COLO829 (cell line): ENCODE measurements around the gene P3H1.
A peak's percentile ranks its signal among the peaks of the same experiment; 100 is the strongest.
"Not testable (repeated sequence)": the region's sequence is repeated elsewhere in the genome, so short reads cannot be mapped to it uniquely, and the experiment has no call there.

ENCODE experiments used
- DNase-seq: peaks from one replicate; pipeline ENCODE4 v3.0.0; 2012; ENCODE audit warnings: low spot score

P3H1 gene

DNA sequence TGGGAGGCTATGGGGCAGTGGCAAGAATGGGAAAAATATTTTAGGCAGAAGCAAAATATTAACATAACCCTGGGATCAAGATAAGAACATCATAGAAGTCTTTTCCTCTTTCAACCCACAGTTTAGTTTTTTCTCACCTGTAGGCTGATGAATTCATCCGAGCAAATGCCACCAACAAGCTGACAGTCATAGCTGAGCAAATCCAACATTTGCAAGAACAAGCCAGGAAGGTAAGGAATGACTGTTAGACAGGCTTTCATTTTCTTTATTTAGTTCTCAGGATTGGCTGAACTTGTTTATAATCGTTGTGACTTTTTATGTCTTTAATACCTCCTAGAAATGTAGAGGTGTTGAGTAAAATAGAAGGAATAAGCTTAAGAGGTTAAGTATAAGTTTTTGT, 6.6 kb upstream of the P3H1 start:
- DNase-seq = no peak

DNA sequence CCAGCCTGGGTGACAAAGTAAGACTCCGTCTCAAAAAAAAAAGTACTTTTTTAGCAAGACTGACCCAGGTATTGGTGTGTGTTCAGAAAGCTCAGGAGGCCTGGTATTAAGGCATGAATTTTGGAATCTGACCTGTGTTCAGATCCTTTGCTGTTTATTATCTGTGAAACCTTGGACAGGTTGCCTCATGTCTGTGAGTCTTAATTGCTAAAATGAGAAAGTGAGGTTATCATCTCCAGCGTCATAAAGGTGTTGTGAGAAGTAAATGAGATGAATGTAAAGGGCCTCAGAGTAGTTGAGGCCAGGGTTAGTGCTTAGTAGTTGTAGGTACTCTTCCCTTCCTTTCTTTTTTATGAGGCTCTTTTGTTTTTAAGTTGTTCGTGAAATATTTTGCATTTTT, 3.0 kb upstream of the P3H1 start:
- DNase-seq = no peak

DNA sequence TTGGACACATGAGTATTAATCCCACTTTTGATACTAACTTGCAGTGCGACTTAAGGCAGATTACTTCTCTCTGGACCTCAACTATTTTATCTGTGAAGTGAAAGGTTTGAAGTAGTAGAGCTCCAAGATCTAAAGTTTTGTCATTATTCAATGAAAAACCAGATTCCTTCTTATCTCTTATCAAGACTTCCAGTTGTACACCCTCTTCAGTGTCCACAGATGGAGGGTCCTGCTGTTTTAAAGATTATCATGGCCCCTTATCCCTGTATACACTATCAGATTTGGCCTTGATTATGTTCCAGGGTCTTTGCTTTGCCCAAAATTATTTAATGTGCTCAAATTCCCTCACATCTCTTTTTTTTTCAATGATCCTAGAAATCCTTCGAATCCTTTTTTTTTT, 1.3 kb upstream of the P3H1 start:
- no peak for DNase-seq

- DNase-seq = no peak
Observed at GRCh38 chr1:42767510-42768000, 727 bp upstream of the P3H1 start.

DNA sequence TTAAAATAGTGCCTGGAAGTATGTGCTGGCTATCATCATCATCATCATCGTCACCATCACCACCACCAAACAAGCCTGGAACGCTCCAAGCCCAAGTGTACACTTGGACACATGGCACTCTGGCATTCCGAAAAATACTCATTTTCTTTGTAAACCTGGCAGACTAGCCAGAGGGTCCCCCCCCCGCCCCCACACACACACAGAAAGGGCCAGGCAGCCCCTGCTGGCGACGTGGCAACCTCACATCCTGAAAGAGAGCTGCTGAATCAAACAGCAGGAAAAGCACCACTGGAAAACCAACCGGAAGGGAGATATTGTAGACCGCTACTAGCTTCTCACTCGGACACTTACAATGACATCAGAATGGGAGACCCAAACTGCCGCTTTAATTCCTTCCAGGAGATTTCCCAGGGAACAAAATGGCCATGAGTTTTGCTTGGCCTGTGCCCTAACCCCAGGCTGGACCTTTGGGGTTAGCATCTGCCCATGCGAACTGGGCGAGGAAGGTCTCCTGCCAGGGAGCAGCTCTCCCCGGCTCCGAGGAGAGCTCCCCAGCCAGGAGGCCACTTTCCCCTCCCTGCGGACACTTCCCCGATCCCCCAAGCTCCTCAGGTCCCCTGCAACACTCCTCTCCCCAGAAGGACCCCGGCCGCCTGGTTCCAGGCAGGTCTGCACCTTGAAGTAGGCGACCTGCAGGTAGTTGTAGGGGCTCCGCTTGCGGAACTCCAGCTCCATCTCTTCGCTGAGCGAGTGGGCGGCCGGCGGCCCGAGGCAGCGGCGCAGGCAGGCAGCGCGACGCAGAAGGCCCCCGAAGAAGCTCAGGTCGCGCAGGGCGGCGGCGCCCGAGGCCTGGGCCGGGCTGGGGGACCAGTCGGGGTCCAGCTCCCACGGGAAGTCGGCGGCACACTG, 742 bp downstream of the P3H1 start:
- DNase-seq = peak; percentile 58

GRCh38 chr1:42765269-42765668, 1.6 kb downstream of the P3H1 start:
- DNase-seq = no peak

GRCh38 chr1:42762269-42762668, 4.6 kb downstream of the P3H1 start:
- DNase-seq = no peak

DNA sequence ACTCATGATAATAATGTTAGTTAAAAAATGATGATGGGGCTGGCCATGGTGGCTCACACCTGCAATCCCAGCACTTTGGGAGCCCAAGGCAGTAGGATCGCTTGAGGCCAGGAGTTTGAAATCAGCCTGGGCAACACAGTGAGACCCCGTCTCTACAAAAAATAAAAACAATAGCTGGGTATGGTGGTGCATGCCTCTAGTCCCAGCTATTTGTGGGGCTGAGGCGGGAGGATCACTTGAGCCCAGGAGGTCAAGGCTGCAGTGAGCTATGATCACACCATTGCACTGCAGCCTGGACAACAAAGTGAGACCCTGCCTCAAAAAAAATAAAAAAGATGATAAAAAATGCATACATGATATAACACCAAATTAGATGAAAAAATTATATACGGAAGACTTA, 5.3 kb downstream of the P3H1 start:
- DNase-seq = no peak

DNA sequence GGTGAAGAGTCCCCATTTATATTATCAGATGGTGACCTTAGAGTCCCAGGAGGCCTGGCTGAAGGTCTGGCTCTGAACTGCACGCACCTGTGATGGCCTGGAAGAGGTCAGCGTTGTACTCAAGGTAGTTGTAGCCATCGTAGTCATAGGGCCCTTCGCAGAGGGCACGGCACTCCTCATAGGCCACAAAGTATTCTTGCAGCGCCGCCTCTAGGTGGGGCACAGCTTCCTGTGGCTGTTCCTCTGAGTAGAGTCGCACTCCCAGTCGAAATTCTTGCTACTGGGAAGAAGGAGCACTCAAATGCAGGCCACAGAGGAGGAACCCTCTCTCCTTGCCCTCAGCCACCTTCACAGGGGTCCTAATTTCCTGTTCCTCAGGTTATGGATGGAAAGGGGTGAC, 7.7 kb downstream of the P3H1 start:
- DNase-seq = no peak

- no peak for DNase-seq
Observed at GRCh38 chr1:42758641-42759040, 8.2 kb downstream of the P3H1 start.

DNA sequence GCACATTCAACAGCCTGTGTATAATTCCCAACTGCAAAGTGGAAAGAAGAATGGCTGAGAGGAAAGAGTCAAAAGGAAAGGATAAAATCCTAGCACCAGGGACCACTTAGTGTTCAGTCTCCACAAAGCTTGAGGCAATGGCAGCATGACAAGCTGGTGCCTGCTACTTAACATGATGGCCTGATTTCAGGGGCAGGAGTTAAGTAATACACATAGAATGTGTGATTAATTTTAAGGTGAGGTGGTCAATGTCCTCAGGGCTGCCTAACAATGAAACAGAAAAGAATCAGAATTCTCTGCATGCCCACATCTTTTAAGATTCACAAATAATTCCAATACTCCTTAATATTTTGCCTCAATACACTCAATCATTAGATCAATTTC, 8.9 kb downstream of the P3H1 start:
- no peak for DNase-seq

DNA sequence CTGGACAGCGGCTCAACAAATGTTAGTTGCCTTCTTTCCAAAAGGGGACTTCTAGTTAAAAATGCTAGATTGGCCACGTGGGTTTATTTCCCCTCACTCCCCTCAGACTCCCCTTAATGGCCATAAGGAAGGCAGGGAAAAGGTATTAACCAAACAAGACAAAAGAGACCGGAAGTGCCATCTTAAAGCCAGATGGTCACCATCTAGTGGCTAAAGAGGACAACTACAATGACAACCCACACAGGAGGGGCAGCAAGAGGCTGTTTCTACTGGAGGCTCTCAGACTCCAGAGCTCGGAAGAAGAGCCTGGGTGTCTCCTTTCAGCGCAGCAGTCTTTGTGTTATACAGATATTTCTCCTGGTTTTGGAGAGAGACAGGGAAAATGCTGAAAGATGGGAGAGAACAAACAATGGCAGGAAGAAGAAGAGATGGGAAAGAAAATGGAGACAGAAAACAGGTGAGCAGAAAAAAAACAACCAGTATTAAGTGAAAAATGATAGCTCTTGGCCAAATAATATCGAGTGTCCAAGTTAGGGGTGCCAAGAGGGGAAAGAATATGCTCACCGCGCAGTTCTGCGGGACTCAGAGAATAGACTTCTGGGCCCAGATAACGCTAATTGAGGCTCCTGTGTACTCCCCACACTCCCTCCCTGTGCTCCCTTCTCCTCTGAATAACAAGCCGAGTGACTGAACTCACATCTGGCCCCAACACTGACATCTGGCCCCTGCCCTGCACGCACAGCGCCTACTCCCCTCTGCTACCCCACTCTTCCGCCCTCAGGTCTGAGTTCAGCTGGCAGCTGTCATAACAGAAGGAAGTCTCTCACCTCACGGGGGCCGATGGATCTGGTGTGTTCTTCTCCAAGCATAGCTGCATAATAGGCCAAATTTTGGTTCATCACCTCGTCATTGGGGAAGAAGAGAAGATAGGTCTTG, 9.6 kb downstream of the P3H1 start:
- DNase-seq = peak; percentile 44

DNA sequence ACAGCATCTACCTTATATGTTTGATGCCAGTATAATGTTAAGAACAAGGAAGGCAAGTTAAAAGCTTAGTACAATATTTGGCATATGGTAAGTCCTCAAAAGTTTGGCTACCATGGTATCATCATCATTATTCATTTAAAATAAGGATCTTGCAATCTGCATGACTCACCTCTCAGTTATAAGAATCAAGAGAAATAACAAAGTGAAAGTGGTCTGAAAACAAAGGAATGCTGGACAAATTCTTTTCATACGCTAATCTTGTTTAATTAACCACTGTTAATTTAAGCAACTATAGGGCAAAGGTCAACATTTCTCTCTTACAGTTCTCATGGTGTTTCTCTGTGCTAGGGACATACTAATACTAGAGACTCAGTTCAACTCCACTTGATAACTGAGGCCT, 13.8 kb downstream of the P3H1 start:
- DNase-seq = no peak

DNA sequence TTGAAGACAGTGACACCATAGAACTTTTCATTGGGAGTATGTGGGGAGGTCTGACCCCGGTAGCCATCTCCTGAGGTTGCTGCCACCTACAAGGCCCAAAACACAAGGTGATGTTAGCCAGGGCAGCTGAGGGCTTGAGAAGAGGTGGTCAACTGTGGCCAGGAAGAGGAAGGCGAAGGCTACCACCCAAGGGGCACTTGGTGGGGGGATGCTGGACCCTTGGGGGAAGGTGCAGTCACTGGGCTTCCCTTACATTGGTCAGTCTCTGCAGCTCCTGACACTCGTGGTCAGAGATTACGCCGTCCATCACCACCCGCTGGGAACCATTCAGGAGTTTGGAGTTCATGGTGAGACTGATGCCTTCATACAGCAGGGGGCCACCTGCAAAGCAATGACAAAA, 14.5 kb downstream of the P3H1 start:
- no peak for DNase-seq

- not testable (repeated sequence) for DNase-seq
Observed at GRCh38 chr1:42751511-42752070, 15.2 kb downstream of the P3H1 start.

DNA sequence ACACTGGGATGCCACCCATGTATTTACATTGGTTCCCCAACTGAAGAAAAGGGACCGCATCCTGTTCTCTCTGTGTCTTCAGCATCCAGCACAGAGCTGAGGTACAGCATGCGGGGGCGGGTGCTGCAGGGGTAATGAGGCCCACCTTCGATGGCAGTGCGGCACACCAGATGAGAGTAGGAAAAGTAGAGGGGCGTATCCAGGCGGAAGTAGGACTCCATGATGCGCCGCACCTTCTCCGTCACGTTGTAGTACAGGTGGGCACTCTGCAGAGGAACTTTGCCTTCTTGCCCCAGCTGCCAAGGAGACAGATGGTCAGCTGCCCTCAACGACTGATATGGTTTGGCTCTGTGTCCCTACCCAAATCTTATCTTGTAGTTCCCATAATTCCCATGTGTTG, 16.8 kb downstream of the P3H1 start:
- no peak for DNase-seq

DNA sequence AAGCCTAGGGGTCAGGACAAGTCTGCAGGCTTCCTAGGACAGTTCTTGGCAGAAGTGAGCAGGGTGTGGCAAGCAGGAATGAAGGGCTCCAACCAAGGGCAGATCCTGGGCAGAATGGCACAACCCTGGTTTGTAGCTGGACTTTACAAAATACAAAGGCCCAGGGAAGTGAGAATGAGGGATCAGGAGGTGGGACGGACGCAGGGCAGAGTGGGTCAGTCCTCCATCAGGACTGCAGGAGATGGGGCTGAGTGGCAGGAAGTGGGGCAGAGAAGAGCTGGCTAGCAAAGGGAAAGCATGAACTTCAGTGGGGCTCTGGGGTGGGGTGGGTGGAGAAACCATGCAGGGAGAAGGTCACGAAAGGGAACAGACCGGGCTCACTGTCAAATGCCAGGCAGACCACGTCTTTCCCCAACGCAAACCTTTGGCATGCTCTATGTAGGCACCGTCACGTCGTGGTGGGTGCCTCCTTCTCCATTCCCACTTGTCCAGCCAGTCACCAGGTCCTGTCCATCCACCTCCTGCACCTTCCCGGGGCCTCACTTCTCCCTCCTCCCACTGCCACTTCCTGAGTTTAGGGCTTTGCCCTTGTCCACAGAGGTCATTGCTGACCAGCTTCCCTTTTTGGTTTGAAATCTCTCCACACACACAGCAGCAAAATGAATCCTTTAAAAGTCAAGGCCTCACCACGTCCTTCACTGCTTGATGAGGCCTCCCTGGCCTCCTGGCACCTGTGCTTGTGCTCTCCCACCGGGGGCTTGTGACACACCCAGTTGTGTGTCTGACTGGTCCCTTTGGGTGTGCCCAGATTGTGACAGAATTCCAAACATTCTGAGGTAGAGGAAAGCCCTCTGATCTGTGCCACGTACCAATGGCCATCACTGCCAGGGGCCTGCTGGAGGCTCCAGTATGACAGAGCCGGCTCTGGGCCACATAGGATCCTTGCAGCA, 18.1 kb downstream of the P3H1 start:
- DNase-seq = no peak

DNA sequence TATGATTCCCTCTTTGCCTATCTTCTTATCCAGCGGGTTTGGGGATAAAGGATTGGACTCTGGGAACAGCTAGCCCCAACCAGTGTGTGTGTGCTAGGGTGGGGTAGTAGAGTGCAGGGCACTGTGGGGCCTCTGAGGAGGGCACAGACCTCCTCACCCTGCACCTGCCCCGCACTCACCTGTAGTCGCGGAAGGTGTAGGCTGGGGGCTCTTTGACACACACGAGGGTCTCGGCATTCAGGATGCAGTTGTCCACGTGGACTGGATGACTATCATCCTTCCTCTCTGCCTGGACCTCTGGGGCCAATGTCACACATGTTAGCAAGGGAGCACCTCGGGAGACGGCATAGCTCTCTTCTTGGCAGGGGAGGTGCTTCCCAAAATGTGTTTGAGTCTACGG, 18.8 kb downstream of the P3H1 start:
- no peak for DNase-seq

DNA sequence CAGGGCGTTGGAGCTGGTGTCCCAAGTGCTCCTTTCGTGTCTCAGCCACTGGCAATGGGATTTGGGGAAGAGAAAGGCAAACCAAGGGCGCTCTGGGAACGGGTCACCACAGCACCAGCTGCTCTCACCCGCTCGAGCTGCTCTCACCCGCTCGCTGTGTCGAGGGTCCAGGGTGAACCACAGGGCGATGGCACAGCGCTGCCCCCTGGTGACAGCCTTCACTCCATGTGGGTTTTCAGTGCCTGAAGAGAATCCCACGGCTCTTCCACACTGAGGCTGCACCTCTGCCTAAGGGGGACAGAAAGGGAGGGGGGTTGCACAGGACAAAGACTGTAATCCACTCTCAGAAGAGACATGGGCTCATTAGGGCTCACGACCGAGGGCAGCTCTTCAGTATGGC, 19.7 kb downstream of the P3H1 start:
- no peak for DNase-seq

- no peak for DNase-seq
Observed at GRCh38 chr1:42746436-42747105, 20.3 kb downstream of the P3H1 start.

GRCh38 chr1:42745851-42746250, 21.0 kb downstream of the P3H1 start:
- DNase-seq = no peak
